Activated T-helper 2 cell treated with anti-CD3 and anti-CD28 coated beads, Interferon-gamma antibody, Interleukin-2, Interleukin-4, amounts not matched to agents 10 μg/mL and 5 μg/mL and 100 μg/mL, durations not matched to agents 14 hours and 24 hours and 36 hours (primary cell): ENCODE results near the gene SLC25A27. TPM values are rescaled to one million over a fixed set of nuclear protein-coding genes. Genes with fewer than 3 reads are reported as not detected.

Experiments used
- DNase-seq: peaks from one replicate; pipeline ENCODE4 v3.0.0; 2021; ENCODE audit warnings: low spot score
- H3K27ac Mint-ChIP-seq: one replicate; pipeline ENCODE4 v1.8.0; 2021; ENCODE audit warnings: mixed read lengths
- H3K27me3 Mint-ChIP-seq: one replicate; pipeline ENCODE4 v1.8.0; 2021; ENCODE audit warnings: low read depth, mixed read lengths
- H3K36me3 Mint-ChIP-seq: one replicate; pipeline ENCODE4 v1.8.0; 2021; ENCODE audit warnings: low read depth, mixed read lengths
- H3K4me1 Mint-ChIP-seq: one replicate; pipeline ENCODE4 v1.8.0; 2021; ENCODE audit warnings: low read depth, mixed read lengths
- H3K4me3 Mint-ChIP-seq: one replicate; pipeline ENCODE4 v1.8.0; 2021; ENCODE audit warnings: low read depth, mild to moderate bottlenecking, moderate library complexity, mixed read lengths
- H3K9me3 Mint-ChIP-seq: one replicate; pipeline ENCODE4 v1.8.0; 2021; ENCODE audit warnings: mixed read lengths
- intact Hi-C: fragments of 100-400 bp; cut with micrococcal nuclease; formaldehyde crosslinking; loops from one replicate; pipeline ENCODE4 v1.15.1; 2023
- total RNA-seq: library from RNA; stranded (reverse); gene quantifications from 2 replicates; pipeline ENCODE4 v1.2.3, GENCODE V29; 2022

The SLC25A27 gene, protein sequence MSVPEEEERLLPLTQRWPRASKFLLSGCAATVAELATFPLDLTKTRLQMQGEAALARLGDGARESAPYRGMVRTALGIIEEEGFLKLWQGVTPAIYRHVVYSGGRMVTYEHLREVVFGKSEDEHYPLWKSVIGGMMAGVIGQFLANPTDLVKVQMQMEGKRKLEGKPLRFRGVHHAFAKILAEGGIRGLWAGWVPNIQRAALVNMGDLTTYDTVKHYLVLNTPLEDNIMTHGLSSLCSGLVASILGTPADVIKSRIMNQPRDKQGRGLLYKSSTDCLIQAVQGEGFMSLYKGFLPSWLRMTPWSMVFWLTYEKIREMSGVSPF
- 0.53 and 1.3 TPM in 2 replicates for total RNA-seq

DNA sequence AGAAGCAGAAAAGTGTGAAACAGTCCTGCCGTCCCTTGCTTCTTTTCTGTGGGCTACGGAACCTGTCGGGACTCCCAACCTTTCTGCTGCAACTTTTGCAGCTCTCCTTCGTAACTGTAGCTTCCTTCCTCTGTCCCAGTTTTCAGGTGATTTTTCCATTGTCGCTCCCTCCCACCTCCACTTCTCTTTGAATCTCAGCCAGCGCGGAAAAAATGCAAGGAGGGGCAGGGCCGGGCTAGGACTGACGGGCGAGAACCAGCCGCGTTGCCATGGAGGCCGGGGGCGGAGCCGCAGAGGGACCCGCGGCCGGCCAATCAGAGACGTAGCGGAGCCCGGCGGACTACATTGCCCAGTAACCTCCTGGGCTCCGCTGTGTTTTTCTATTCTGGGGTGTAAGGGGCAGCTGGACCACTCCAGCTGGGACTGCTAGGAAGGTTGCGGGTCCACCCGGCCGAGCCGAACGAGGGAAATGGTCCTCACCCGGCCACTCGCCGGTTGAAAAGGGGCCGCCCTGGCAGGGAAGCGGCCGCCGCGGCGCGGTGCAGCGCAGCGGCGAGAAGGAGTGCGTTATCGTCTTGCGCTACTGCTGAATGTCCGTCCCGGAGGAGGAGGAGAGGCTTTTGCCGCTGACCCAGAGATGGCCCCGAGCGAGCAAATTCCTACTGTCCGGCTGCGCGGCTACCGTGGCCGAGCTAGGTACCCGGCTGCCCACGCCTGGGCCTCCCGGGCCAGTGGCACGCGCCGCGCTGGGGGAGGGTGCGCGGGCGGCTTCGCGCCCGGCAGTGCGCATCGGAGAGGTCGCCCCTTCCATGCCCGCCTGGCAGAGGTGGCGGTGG, at the start of gene SLC25A27, which contains the start of gene CYP39A1:
SLC25A27 (plus strand) TSS at position 373 of the 836 bp plus-strand sequence; CDS start at position 591, 218 bp downstream.
CYP39A1 (minus strand) TSS at position 216 of the 836 bp plus-strand sequence. CDS start 236 bp downstream, outside the sequence.
- Mint-ChIP-seq H3K27ac (no peak within 1 kb of the TSS), H3K4me3 (peak within 1 kb of the TSS; percentile 83), H3K9me3 (no peaks in the 10 kb centered on the region), H3K36me3 (no peaks in the 10 kb centered on the region), H3K4me1 (peaks cover 14% of the 10 kb centered on the region), H3K27me3 (peaks cover 51% of the 10 kb centered on the region)
- intact Hi-C loops, result no loop called here
- peak; percentile 76 for DNase-seq

DNA sequence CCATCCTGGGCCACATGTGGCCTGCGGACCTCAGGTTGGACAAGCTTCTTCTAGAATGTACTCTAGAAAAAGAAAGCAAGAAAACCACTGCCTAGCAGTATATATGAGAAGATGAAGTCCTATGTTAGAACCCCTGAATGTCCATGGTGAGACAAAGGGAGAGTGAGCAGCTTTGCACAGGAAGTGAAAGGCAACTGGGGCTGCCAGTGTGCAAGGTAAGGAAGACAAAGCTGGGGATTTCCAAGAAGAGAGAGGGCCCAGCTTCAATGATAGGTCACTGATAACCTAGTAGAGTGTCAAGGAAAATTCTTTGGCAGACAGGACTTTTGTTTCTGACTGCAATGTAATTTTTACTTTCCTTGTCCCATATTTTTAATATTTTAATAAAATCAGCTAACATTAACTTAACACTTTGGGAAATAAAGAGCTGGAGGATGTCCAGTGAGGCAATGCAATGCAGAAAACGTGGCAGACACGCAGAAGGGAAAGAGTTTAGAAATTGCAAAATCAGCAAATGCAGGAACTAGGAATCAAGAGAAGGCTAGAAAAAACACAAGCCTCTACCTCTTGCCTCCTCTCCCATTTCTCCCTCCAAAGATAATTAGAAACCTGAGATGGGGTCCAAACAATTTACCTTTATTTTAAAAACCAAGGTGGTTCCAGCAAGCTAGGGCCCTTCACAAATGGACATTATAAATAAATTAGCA, 47.5 kb upstream of the SLC25A27 start:
- H3K9me3 Mint-ChIP-seq, result no peaks in the 10 kb centered on the region
- H3K27ac Mint-ChIP-seq, result no peak overlapping the region
- H3K27me3 Mint-ChIP-seq, result peaks cover 6% of the 10 kb centered on the region
- no peak for DNase-seq
- H3K4me1 Mint-ChIP-seq, result no peaks in the 10 kb centered on the region
- intact Hi-C loops, result no loop called here
- no peak overlapping the region for H3K4me3 Mint-ChIP-seq
- H3K36me3 Mint-ChIP-seq, result no peaks in the 10 kb centered on the region

DNA sequence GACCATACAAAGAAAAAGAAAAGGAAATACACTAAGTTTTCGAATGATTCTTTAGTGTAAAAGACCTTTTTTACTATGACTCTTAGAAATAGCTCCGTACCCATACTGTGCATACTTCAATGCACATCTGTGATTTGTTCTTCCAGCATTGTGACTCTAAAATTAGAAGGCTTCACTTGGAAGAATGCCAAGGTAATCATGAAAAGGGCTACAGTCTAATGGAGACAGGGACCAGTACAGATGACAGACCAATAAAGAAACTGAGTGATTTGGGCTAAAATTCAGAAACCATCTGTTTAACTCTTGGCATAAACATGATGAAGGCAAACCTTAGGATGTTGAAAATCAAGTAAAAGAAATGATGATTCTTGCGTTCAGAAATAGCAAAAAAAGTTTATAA, 46.4 kb upstream of the SLC25A27 start:
- DNase-seq, result no peak
- no peaks in the 10 kb centered on the region for H3K36me3 Mint-ChIP-seq
- H3K27ac Mint-ChIP-seq, result no peak overlapping the region
- H3K4me1 Mint-ChIP-seq, result no peaks in the 10 kb centered on the region
- no peak overlapping the region for H3K4me3 Mint-ChIP-seq
- H3K9me3 Mint-ChIP-seq, result no peaks in the 10 kb centered on the region
- peaks cover 6% of the 10 kb centered on the region for H3K27me3 Mint-ChIP-seq
- intact Hi-C loops, result no loop called here

DNA sequence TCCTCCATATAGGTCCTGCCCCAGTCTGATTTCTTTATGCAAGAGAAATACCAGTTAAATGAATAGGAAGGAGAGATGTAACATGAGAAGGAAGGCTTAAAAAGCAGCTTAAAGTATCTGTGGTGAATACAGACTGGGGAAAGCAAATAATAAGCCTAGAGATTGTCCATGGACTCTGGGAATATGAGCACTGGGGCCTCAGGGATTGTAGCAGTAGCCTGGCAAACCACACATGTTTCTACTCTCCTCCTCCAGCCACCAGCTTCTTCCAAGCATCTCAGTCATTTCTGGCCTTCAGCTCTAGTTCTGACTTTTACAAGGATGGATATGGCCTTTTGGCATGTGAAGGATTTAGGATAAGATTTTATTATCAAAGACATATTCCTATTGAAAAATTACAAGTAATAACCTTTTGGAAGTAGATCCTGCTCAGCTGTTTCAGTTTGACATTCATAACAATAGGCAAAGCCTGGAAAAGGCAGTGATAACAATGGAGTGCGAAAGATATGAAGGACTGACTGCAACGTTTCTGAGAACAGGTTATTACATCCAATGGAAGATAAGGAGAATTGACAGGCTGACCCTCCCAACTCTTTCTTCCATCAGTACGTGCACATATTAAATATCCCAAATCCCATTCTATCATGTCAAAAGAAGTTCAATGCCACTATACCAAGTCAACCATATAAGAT, 41.8 kb upstream of the SLC25A27 start:
- no peak for DNase-seq
- Mint-ChIP-seq H3K27me3 (peaks cover 9% of the 10 kb centered on the region), H3K4me3 (no peak overlapping the region), H3K27ac (no peak overlapping the region), H3K4me1 (no peaks in the 10 kb centered on the region), H3K36me3 (no peaks in the 10 kb centered on the region), H3K9me3 (no peaks in the 10 kb centered on the region)
- intact Hi-C loops, result no loop called here

DNA sequence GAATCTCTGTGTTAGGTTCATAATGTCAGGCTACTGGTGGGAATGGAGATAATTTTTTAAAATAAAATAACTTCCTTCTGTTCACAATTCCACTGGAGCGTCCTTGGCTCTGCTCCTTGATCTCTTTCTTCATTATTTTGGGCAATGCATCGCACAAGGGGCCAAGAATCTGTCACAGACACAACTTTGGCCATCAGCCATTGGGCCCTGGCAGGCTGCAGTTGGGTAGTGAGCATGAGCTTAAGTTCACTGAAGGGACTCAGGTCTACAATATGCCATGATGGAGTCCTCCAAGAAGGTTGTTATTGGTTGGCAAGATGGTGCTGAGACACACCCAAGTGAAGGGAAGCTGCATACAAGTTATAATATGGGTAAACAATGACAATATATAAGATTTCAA, 40.1 kb upstream of the SLC25A27 start:
- no peaks in the 10 kb centered on the region for H3K4me1 Mint-ChIP-seq
- no peak overlapping the region for H3K27ac Mint-ChIP-seq
- no peak overlapping the region for H3K4me3 Mint-ChIP-seq
- peaks cover 10% of the 10 kb centered on the region for H3K27me3 Mint-ChIP-seq
- intact Hi-C loops, result no loop called here
- no peaks in the 10 kb centered on the region for H3K36me3 Mint-ChIP-seq
- no peaks in the 10 kb centered on the region for H3K9me3 Mint-ChIP-seq
- no peak for DNase-seq

DNA sequence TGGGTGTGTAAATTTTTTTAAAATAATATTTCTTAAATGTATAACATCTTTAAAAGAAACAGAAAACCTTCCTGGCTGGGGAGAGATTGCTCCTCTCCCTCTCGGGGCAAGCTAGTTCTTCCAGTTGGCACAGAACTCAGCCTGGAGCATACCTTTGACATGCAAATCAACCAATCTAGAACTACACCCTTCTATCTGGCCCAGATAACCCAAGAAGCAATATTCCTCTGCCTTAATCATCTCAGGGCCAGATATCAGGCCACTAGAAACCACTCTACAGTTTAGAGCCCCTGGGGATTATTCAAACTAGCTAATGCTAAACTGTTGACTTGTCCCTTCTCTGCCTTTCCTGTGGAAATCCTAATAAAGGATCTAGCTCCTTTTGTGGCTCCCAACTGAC, 34.0 kb upstream of the SLC25A27 start:
- intact Hi-C loops, result no loop called here

DNA sequence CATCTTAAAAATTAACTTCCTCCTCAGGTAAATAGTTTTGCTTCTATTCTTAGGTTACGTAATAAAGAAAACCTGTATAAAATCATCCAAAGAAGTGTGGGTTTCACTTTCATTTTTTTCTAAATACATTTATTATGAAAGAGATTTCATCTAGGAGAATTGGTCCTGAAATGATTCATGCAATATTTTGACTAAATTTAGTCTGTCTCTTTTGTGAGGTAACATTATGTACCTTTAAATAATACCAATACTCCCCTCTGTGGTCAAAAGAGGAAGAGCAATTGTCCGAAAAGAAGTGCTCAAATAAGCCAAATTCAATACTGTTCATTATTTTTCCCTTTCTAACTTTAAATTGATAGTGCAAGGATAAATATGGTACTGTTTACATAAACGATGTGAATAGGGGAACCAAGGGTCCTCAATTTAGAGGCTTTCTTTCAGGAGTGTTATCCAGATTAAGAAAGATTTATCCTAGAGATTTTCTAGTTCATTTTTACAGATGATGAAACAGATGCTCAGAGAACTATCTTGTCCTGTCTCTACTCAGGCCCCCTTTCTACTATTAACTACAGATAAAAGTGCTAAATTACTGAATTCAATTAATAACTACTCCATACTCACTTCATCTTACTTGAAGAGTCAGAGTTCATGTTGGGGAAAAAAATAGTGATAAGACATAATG, 26.4 kb upstream of the SLC25A27 start:
- no peaks in the 10 kb centered on the region for H3K9me3 Mint-ChIP-seq
- no peak overlapping the region for H3K4me3 Mint-ChIP-seq
- no peaks in the 10 kb centered on the region for H3K36me3 Mint-ChIP-seq
- H3K4me1 Mint-ChIP-seq, result peaks cover 4% of the 10 kb centered on the region
- no peak overlapping the region for H3K27ac Mint-ChIP-seq
- no peak for DNase-seq
- peaks cover 38% of the 10 kb centered on the region for H3K27me3 Mint-ChIP-seq
- intact Hi-C loops, result loop anchor here (2.0 kb wide), 1 partner anchor 208 kb away; no protein-coding TSS in a partner anchor

More for the DNA sequence above, 34.0 kb upstream of the SLC25A27 start:
- Mint-ChIP-seq H3K27ac (no peak overlapping the region), H3K4me1 (no peaks in the 10 kb centered on the region), H3K9me3 (no peaks in the 10 kb centered on the region), H3K4me3 (no peak overlapping the region), H3K27me3 (peaks cover 30% of the 10 kb centered on the region), H3K36me3 (no peaks in the 10 kb centered on the region)
- no peak for DNase-seq

DNA sequence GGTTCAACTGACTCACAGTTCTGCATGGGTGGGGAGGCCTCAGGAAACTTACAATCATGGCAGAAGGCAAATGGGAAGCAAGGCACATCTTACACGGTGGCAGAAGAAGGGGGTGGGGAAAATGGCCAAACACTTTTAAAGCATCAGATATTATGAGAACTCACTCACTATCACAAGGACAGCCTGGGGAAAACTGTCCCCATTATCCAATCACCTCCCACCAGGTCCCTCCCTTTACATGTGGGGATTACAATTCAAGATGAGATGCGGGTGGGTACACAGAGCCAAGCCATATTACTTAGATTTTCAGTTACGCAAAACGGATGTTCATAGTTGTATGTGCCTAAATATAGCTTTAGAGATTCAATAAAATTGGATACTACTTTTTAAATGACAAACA, 25.8 kb upstream of the SLC25A27 start:
- Mint-ChIP-seq H3K9me3 (no peaks in the 10 kb centered on the region), H3K36me3 (no peaks in the 10 kb centered on the region), H3K4me3 (no peak overlapping the region), H3K27ac (no peak overlapping the region), H3K27me3 (peaks cover 40% of the 10 kb centered on the region), H3K4me1 (peaks cover 4% of the 10 kb centered on the region)
- intact Hi-C loops, result loop anchor here (2.0 kb wide), 1 partner anchor 208 kb away; no protein-coding TSS in a partner anchor
- DNase-seq, result no peak

DNA sequence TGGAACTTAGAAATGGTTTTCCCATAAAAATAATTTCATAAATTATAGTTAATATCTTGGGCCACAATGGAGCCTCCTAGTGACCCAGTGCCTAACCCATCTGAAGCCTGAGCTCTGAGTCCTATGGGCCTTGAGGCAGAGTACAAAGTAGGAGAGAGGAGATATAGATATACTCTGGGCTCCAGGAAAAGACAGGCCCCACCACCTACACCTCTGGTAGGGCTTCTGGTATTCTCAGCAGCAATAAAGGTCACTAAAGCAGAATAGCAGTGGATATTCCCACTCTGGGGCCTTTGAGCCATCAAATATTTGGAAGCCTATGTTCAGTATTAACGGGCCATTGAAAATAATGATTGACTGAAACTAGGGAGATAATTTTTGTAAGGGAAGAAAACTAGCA, 24.3 kb upstream of the SLC25A27 start:
- intact Hi-C loops, result no loop called here
- no peak for DNase-seq
- H3K9me3 Mint-ChIP-seq, result no peaks in the 10 kb centered on the region

DNA sequence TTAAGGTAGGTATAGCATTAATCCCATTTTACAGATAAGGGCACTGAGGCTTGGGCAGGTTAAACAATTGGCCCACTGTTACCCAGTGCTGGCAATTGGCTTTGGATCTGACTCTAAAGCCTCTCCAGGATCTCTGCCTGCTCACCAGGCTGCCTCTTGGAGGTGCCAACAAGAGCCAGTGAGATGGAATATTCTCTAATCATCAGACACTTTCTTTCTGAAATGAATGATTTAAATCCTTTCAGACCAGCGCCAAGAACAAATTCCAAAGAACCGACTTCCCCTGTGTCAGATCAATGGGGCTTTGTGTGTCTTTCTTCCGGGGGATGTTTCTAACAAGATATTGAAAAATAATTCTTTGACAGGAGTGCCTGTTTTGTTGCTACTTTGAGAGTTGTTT, 23.8 kb upstream of the SLC25A27 start:
- no peak overlapping the region for H3K27ac Mint-ChIP-seq
- no peaks in the 10 kb centered on the region for H3K36me3 Mint-ChIP-seq
- peaks cover 4% of the 10 kb centered on the region for H3K4me1 Mint-ChIP-seq
- intact Hi-C loops, result no loop called here
- peaks cover 35% of the 10 kb centered on the region for H3K27me3 Mint-ChIP-seq
- no peaks in the 10 kb centered on the region for H3K9me3 Mint-ChIP-seq
- DNase-seq, result no peak
- no peak overlapping the region for H3K4me3 Mint-ChIP-seq

More for the DNA sequence above, 24.3 kb upstream of the SLC25A27 start:
- Mint-ChIP-seq H3K27ac (no peak overlapping the region), H3K4me3 (no peak overlapping the region), H3K27me3 (peaks cover 38% of the 10 kb centered on the region), H3K36me3 (no peaks in the 10 kb centered on the region), H3K4me1 (peaks cover 4% of the 10 kb centered on the region)

DNA sequence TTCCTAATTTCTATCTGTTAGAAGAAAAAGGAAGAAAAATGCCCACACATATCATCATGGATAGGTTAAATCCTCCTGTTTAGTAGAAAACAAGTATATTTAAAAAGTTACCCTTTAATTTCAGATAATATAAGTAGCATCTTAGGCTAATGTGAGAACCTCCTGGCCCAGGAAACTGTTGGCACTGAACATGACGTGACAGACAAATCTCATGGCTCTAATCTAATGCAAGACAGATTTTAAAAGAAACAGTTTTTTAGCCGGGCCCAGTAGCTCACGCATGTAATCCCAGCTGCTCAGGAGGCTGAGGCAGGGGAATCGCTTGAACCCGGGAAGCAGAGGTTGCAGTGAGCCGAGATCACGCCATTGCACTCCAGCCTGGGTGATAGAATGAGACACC, 23.1 kb upstream of the SLC25A27 start:
- Mint-ChIP-seq H3K27me3 (peaks cover 32% of the 10 kb centered on the region), H3K27ac (no peak overlapping the region), H3K36me3 (no peaks in the 10 kb centered on the region), H3K4me3 (no peak overlapping the region), H3K9me3 (no peaks in the 10 kb centered on the region), H3K4me1 (peaks cover 4% of the 10 kb centered on the region)
- intact Hi-C loops, result no loop called here
- no peak for DNase-seq

DNA sequence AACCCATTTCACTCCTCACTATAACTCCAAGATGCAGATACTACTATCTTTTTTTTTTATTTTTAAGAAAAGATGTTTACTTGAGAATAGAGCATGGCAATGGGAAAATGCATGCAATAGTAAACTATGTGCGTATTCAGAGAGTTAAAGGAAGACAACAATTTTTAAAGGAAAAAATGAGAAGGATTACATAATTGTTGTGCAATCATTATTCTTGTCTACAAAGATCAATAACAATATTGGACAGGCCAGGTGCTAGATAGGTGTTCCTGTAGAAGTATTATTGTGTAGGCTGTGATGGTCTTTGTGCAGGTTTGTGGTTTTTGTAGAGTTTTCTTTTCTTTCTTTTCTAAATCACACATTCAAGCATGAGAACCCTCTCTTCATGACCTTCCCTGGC, 20.7 kb upstream of the SLC25A27 start:
- no peaks in the 10 kb centered on the region for H3K36me3 Mint-ChIP-seq
- no peaks in the 10 kb centered on the region for H3K4me1 Mint-ChIP-seq
- peaks cover 26% of the 10 kb centered on the region for H3K27me3 Mint-ChIP-seq
- no peak for DNase-seq
- H3K27ac Mint-ChIP-seq, result no peak overlapping the region
- intact Hi-C loops, result no loop called here
- no peak overlapping the region for H3K4me3 Mint-ChIP-seq
- no peaks in the 10 kb centered on the region for H3K9me3 Mint-ChIP-seq
